ENCODE results near the gene PLAU.

DNA sequence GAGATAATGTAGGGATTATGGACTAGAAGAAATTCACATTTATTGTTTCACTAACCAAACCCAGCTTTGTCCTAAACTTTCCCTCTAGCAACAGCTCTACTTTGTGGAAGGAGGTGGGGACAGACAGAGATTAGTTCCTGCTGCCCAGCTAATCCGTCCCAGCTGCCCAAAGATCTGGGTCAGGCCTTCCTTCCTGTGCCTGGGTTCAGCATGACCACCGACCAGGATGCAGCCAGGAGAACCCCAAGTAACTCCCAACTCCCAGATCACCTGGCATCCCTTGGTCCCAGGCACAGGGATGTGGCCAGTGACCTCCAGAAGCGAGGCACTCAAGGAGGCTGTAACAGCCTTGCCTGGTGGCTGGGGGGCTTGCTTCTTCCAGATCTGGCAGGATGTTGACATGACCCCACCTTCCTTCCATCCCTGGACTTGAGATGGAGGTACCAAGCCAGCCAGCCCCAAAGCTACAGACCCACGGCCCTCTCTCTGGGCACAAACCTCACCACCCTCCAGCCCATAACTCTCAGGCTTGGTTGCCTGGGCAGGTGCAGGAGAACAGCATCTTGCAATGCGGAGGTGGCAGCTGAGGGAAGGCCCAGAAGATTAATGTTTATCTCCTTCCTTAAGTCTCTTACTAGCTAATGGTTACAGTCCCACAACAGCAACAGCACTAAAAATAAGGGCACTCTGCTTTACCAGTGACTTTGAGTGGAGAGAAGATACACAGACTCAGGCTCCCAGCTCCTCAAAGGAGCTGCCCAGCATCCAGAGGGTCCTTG lies 47.7 kb upstream of the PLAU start:
- TF ChIP-seq NFE2L2 (IDR thresholded peaks at IDR 0.05; ENCODE audit: low read depth, low read length) (no peak), SMC3 (IDR thresholded peaks at IDR 0.05; ENCODE audit: low read depth, low read length) (no peak), RFX5 (IDR thresholded peaks at IDR 0.05; ENCODE audit: low read depth, low read length) (no peak), CHD1 (IDR thresholded peaks at IDR 0.05; ENCODE audit: low read depth, low read length) (no peak), POLR2A (IDR thresholded peaks at IDR 0.05; ENCODE audit: low read depth, low read length) (no peak), MXI1 (IDR thresholded peaks at IDR 0.05; ENCODE audit: borderline replicate concordance, low read depth, low read length) (no peak), RCOR1 (IDR thresholded peaks at IDR 0.05; ENCODE audit: insufficient replicate concordance, low read length) (no peak), RAD21 (IDR thresholded peaks at IDR 0.05; ENCODE audit: low read length) (no peak), BHLHE40 (IDR thresholded peaks at IDR 0.05; ENCODE audit: low read depth, low read length) (no peak), MAFK (IDR thresholded peaks at IDR 0.05; ENCODE audit: low read depth, low read length) (no peak), FOS (IDR thresholded peaks at IDR 0.05; ENCODE audit: low read depth, low read length) (no peak)
- TF ChIP-seq, protein P1, sequence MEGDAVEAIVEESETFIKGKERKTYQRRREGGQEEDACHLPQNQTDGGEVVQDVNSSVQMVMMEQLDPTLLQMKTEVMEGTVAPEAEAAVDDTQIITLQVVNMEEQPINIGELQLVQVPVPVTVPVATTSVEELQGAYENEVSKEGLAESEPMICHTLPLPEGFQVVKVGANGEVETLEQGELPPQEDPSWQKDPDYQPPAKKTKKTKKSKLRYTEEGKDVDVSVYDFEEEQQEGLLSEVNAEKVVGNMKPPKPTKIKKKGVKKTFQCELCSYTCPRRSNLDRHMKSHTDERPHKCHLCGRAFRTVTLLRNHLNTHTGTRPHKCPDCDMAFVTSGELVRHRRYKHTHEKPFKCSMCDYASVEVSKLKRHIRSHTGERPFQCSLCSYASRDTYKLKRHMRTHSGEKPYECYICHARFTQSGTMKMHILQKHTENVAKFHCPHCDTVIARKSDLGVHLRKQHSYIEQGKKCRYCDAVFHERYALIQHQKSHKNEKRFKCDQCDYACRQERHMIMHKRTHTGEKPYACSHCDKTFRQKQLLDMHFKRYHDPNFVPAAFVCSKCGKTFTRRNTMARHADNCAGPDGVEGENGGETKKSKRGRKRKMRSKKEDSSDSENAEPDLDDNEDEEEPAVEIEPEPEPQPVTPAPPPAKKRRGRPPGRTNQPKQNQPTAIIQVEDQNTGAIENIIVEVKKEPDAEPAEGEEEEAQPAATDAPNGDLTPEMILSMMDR (conservative IDR thresholded peaks at IDR 0.05; ENCODE audit: low read depth, low read length), result no peak
- TF ChIP-seq, protein P2, sequence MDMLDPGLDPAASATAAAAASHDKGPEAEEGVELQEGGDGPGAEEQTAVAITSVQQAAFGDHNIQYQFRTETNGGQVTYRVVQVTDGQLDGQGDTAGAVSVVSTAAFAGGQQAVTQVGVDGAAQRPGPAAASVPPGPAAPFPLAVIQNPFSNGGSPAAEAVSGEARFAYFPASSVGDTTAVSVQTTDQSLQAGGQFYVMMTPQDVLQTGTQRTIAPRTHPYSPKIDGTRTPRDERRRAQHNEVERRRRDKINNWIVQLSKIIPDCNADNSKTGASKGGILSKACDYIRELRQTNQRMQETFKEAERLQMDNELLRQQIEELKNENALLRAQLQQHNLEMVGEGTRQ (IDR thresholded peaks at IDR 0.05; ENCODE audit: low read depth, low read length), result no peak
